HL-60 (cell line): ENCODE results near the gene MARCO.
"Not testable (repeated sequence)": the region's sequence is repeated elsewhere in the genome, so short reads cannot be mapped to it uniquely, and the experiment has no call there.

Experiments used
- DNase-seq, 2 experiments: peaks; one replicate each; pipeline ENCODE4 v3.0.0-alpha.2; 2010 to 2020; ENCODE audit warnings: low read depth in 1 of 2, low spot score in 1 of 2
- H3K27ac ChIP-seq: fragments of 250-450 bp; sonication (Bioruptor Pico); replicated peaks from 2 replicates; pipeline ENCODE4 v1.5.1; 2020; ENCODE audit warnings: mild to moderate bottlenecking, moderate library complexity
- H3K27me3 ChIP-seq: fragments of 250-450 bp; sonication (Bioruptor Pico); 2 replicates; pipeline ENCODE4 v1.5.1; 2021; ENCODE audit warnings: mild to moderate bottlenecking, moderate library complexity; ENCODE audit not compliant: insufficient read depth, poor library complexity, severe bottlenecking
- H3K4me3 ChIP-seq: replicated peaks from 2 replicates; pipeline ENCODE4 v1.5.1; 2011; ENCODE audit warnings: mild to moderate bottlenecking, control low read depth, low read length; ENCODE audit not compliant: insufficient read depth
- GABPA ChIP-seq: IDR thresholded peaks from 2 replicates; pipeline ENCODE4 v1.6.1; 2012; ENCODE audit warnings: low read depth
- POLR2AphosphoS5 ChIP-seq: IDR thresholded peaks from 2 replicates; pipeline ENCODE4 v1.6.1; 2012; ENCODE audit warnings: low read depth
- SPI1 ChIP-seq: IDR thresholded peaks from 2 replicates; pipeline ENCODE4 v1.6.1; 2012; ENCODE audit warnings: low read depth, mild to moderate bottlenecking, borderline replicate concordance
- TF ChIP-seq, protein P1 (sequence below): IDR thresholded peaks from 2 replicates; pipeline ENCODE4 v1.6.1; 2012; ENCODE audit warnings: low read depth; ENCODE audit not compliant: insufficient replicate concordance
- TF ChIP-seq, protein P2 (sequence below): IDR thresholded peaks from one replicate; pipeline ENCODE4 v1.5.1; 2011; ENCODE audit warnings: low read length, control low read depth, inconsistent platforms; ENCODE audit not compliant: insufficient read depth

The MARCO gene

DNA sequence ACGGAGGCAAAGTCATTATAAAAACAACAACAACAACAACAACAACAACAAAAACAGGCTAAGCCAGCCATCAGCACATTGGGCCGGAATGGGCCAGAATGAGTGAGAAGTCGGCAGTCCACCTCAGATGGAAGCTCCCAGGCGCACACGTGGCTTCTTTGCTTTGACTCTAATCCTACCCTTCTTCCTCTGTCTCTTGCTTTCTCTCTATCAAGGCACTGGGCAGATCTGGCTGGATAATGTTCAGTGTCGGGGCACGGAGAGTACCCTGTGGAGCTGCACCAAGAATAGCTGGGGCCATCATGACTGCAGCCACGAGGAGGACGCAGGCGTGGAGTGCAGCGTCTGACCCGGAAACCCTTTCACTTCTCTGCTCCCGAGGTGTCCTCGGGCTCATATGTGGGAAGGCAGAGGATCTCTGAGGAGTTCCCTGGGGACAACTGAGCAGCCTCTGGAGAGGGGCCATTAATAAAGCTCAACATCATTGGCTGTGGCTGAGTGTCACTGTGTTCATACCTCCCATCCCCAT, 52.2 kb downstream of the MARCO start:
- no peak for TF ChIP-seq POLR2AphosphoS5
- no peak for TF ChIP-seq SPI1
- TF ChIP-seq, protein P1, sequence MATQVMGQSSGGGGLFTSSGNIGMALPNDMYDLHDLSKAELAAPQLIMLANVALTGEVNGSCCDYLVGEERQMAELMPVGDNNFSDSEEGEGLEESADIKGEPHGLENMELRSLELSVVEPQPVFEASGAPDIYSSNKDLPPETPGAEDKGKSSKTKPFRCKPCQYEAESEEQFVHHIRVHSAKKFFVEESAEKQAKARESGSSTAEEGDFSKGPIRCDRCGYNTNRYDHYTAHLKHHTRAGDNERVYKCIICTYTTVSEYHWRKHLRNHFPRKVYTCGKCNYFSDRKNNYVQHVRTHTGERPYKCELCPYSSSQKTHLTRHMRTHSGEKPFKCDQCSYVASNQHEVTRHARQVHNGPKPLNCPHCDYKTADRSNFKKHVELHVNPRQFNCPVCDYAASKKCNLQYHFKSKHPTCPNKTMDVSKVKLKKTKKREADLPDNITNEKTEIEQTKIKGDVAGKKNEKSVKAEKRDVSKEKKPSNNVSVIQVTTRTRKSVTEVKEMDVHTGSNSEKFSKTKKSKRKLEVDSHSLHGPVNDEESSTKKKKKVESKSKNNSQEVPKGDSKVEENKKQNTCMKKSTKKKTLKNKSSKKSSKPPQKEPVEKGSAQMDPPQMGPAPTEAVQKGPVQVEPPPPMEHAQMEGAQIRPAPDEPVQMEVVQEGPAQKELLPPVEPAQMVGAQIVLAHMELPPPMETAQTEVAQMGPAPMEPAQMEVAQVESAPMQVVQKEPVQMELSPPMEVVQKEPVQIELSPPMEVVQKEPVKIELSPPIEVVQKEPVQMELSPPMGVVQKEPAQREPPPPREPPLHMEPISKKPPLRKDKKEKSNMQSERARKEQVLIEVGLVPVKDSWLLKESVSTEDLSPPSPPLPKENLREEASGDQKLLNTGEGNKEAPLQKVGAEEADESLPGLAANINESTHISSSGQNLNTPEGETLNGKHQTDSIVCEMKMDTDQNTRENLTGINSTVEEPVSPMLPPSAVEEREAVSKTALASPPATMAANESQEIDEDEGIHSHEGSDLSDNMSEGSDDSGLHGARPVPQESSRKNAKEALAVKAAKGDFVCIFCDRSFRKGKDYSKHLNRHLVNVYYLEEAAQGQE: no peak
- TF ChIP-seq, protein P2, sequence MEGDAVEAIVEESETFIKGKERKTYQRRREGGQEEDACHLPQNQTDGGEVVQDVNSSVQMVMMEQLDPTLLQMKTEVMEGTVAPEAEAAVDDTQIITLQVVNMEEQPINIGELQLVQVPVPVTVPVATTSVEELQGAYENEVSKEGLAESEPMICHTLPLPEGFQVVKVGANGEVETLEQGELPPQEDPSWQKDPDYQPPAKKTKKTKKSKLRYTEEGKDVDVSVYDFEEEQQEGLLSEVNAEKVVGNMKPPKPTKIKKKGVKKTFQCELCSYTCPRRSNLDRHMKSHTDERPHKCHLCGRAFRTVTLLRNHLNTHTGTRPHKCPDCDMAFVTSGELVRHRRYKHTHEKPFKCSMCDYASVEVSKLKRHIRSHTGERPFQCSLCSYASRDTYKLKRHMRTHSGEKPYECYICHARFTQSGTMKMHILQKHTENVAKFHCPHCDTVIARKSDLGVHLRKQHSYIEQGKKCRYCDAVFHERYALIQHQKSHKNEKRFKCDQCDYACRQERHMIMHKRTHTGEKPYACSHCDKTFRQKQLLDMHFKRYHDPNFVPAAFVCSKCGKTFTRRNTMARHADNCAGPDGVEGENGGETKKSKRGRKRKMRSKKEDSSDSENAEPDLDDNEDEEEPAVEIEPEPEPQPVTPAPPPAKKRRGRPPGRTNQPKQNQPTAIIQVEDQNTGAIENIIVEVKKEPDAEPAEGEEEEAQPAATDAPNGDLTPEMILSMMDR: no peak
- no peak for TF ChIP-seq GABPA
- no peak for DNase-seq

DNA sequence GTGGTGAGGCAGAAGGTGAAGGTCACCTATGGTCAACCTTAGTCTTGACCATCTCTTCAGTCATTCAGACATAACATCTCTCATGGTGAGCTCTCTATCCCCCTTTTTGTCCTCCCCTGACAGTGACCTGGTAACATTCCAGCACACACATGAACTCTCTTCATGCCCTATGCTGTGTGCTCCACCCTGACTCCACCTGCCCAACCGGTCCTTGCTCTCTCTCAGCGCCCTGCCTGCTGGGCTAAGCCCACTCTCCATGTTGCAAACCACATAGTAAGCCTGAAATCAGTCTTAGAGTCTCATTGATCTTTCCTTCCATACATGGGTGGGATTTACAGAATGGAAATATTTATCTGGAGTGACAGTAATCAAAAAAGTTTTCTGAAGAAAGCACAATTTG, 52.8 kb downstream of the MARCO start:
- TF ChIP-seq POLR2AphosphoS5 (no peak), GABPA (no peak)
- TF ChIP-seq, protein P2: no peak
- TF ChIP-seq, protein P1: no peak
- no peak for DNase-seq
- no peak overlapping the region for H3K27ac ChIP-seq
- no peaks in the 10 kb centered on the region for H3K27me3 ChIP-seq
- H3K4me3 ChIP-seq: no peak overlapping the region

More for the DNA sequence above, 52.2 kb downstream of the MARCO start:
- H3K27me3 ChIP-seq: no peaks in the 10 kb centered on the region
- no peak overlapping the region for H3K4me3 ChIP-seq
- no peak overlapping the region for H3K27ac ChIP-seq

DNA sequence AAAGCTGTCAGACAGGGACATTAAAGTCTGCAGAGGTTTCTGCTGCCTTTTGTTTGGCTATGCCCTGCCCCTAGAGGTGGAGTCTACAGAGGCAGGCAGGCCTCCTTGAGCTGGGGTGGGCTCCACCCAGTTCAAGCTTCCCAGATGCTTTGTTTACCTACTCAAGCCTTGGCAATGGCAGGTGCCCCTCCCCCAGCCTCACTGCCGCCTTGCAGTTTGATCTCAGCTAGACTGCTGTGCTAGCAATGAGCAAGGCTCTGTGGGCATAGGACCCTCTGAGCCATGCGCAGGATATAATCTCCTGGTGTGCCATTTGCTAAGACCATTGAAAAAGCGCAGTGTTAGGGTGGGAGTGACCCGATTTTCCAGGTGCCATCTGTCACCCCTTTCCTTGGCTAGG, 61.9 kb downstream of the MARCO start:
- H3K4me3 ChIP-seq, H3K27ac ChIP-seq, DNase-seq, H3K27me3 ChIP-seq: not testable (repeated sequence)

DNA sequence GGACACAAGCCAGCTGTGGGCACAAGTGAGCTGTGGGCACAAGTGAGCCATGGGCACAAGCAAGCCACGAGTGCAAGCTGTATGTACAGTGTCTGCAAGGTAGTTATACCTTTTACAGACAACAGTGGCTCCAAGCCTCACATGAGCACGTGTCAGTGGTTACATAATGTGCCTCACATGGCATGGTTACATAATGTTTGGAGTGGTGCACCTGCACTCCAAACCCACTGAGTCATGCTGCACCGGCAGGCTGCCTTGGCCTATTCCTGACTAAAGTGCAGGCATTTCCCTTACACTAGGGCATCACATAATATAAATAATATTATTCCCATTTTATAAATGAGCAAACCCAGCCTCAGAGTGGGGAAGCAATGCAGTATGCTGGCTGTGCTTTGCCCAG, 62.6 kb downstream of the MARCO start:
- H3K27me3 ChIP-seq: peaks cover 3% of the 10 kb centered on the region
- TF ChIP-seq POLR2AphosphoS5: no peak
- TF ChIP-seq, protein P1: no peak
- no peak for TF ChIP-seq GABPA
- TF ChIP-seq SPI1: no peak
- TF ChIP-seq, protein P2: no peak
- DNase-seq: peak; percentile 40 to 57
- H3K4me3 ChIP-seq: no peak overlapping the region
- H3K27ac ChIP-seq: no peak overlapping the region
